LNCAP (cell line): ENCODE measurements around the gene FLOT2.

Experiments used
- TF ChIP-seq, protein P1 (sequence below): fragments of 450-650 bp; IDR thresholded peaks from 2 replicates; pipeline ENCODE4 v1.5.1; 2017; ENCODE audit warnings: mild to moderate bottlenecking

Gene FLOT2

DNA sequence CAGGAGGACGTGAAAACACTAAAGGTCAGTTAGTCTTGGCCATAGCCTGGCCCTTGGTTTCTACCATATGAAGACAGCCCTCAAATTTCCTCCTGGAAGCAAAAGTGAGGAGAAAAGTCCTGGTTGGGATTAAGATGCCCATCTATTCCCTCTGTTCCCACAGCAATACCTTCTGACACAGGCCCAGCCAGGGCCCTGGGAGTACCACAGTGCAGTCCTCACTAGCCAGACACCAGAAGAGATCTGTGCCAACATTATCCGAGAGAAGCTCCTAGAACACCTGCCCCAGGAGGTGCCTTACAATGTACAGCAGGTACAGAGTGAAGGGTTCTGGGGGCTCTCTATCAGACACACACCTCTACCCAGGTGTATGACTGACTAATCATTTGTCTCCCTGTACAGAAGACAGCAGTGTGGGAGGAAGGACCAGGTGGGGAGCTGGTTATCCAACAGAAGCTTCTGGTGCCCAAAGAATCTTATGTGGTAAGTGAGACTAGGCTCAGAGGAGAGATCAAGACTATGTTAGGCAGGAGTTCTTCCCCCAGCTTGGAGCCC lies 38.7 kb downstream of the FLOT2 start:
- TF ChIP-seq, protein P1, sequence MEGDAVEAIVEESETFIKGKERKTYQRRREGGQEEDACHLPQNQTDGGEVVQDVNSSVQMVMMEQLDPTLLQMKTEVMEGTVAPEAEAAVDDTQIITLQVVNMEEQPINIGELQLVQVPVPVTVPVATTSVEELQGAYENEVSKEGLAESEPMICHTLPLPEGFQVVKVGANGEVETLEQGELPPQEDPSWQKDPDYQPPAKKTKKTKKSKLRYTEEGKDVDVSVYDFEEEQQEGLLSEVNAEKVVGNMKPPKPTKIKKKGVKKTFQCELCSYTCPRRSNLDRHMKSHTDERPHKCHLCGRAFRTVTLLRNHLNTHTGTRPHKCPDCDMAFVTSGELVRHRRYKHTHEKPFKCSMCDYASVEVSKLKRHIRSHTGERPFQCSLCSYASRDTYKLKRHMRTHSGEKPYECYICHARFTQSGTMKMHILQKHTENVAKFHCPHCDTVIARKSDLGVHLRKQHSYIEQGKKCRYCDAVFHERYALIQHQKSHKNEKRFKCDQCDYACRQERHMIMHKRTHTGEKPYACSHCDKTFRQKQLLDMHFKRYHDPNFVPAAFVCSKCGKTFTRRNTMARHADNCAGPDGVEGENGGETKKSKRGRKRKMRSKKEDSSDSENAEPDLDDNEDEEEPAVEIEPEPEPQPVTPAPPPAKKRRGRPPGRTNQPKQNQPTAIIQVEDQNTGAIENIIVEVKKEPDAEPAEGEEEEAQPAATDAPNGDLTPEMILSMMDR, result no peak

DNA sequence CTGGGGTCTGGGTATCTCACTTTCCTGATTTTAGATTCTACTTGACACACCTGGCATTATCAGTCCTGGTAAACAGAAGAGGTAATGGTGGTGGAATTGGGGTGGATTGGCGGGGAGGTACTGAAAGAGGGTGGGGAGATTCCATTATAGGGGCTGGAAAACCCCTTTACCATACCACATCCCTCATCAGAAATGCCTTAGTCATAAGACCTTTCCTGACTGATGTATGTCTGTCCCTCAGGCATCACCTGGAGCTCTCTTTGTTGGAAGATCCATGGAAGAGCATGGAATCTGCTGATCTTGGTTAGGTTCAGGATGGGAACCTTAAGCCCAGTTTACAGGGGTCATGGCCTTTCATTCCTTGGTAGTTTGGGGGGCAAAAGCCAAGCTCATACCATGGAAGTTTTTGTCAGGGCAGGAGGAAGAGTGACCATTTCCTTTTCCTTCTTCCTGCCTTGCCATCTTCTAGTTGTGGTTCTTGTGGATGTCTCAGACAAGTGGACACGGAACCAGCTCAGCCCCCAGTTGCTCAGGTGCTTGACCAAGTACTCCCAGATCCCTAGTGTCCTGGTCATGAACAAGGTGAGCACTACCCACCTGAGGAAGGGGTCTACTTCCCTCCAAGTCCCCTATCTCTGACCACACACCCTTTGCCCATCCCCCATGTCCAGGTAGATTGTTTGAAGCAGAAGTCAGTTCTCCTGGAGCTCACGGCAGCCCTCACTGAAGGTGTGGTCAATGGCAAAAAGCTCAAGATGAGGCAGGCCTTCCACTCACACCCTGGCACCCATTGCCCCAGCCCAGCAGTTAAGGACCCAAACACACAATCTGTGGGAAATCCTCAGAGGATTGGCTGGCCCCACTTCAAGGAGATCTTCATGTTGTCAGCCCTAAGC lies 39.4 kb downstream of the FLOT2 start:
- TF ChIP-seq, protein P1, result no peak

DNA sequence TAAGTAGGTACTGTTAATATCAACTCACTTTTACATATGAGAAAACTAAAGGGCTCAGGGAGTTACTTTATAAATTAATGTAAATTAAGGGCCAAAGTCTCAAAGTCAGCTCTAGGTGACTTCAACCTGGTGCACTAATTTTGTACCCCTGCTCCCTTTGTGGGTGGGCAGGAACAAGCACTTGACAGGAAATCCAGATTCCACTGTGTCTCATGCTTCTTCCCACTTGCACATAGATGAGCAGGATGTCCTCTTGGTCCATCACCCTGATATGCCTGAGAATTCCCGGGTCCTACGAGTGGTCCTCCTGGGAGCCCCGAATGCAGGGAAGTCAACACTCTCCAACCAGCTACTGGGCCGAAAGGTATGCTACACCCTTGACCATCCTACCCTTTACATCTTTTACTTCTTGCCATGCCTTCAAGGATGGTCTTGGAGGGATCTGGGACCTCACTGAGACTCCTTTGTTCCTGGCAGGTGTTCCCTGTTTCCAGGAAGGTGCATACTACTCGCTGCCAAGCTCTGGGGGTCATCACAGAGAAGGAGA lies 41.4 kb downstream of the FLOT2 start:
- TF ChIP-seq, protein P1, result no peak

DNA sequence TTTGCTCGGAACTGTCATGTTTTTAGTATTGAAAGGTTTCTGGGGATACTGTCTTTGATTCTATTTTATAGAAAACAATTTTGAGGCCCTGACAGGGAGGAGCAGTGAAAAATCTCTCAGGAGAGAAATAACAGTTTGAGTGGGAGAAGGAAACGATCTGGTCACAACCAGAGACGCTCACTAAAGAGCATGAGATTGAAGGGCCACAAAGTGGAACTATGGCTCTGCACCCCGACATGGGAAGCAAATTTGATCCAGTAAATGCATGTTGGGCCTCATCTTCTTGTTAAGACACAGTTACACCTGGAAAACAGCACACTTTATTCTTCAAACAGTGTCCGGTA lies 42.2 kb downstream of the FLOT2 start:
- TF ChIP-seq, protein P1, result no peak

DNA sequence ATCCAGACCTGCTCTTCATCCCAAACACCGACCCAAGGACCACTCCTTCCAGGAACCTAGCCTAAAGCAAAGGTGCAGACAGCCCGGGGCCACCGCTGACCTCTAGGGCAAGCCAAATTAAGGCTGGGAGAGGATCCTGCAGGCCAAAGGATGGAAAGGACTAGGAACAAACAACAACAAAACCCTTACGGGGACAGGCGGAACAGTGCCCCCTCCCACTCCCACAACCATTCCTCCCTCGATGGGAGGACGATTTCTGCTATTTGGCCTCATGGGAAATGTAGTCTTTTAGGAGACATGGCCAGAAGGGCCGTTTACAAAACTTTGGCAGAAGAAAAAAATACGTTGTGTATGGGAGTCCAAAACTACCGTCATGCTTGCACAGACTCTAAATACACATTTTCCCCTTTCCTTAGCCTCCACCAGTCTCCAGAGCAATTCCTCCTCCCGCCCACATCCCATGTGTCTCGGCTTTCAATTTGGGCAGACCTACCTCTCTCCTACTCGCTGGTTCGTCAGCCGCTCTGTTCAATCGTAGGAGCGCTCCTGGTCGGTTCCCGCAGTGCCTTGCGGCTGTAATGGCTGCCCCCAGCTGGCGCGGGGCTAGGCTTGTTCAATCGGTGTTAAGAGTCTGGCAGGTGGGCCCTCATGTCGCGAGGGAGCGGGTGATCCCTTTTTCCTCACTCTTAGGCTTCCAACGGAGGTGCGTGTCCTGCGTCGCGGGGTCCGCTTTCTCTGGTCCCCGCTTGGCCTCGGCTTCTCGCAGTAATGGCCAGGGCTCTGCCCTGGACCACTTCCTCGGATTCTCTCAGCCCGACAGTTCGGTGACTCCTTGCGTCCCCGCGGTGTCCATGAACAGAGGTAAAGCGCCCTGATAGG lies 42.8 kb downstream of the FLOT2 start, which contains the start of gene ERAL1:
ERAL1 (plus strand) TSS at position 560 of the 879 bp plus-strand sequence; CDS start at position 579, 19 bp downstream.
- TF ChIP-seq, protein P1, result no peak

DNA sequence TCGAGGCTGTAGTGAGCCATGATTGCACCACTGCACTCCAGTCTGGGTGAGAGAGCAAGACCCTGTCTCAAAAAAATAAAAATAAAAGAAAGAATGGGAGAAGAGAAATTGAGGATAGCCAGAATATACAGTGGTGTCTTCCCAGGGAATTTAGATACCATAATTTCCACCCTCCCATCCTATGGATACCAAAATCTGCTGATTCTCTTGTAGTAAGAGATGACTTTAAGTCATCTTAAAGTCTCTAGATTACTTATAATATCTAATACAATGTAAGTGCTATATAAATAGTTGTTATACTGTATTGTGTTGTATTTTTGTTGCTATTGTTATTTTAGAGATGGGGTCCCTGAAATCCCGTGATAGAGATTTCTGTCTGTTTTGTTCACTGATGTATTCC lies 44.2 kb downstream of the FLOT2 start:
- TF ChIP-seq, protein P1, result no peak

DNA sequence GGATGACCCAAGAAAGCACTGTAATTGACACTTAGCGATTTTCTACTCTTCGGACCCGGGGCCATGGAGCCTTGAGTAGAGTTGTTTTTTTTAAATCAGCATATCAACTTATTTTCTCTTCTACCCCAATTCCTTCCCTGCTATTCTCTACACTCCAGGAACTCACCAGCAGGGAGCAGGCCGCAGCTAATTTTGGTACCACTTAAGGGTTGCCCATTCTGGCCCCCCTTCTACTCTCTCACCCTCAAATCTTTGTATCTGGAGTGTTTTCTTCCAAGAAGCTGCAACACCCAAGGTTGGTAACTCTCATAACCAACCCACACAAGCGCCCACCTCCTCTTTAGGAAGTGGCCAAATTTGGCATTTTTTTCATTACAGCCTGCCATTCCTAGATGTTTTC lies 48.3 kb downstream of the FLOT2 start:
- TF ChIP-seq, protein P1, result no peak
